Measurements from ENCODE around the gene ABCG4.
A peak's percentile ranks its signal among the peaks of the same experiment; 100 is the strongest.

Gene ABCG4

DNA sequence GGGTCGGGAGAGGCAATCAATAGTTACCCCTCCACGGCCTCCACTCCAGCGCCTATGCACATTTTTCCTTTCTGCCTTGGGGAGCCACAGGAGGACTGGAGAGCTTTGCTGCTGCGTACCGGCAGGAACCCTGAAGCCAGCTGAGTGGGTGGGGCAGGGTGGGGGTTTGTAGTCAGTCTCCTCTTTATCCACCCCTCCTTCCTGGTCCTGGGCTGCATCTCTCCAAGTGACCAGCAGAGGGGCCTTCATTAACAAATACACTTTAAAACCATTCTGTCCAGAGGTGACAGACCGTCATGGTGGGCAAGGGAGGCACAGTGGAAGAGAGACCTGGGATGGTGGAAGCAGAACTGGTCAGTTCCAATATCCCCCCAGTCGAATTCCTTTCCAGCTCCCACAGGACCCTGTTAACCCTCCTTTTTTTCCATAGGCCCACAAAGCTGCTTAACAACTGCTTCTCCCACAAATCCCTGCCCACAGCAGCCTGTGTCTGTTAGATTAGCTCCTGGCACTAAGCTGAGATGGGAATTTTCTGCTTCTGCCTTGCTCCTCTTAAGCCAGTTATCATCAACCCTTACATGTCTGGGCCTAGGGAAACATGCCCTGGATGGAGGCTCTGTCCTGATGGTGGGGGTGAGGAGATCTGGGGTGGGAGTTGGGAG lies 3.9 kb upstream of the ABCG4 start:
- no peak overlapping the region for H3K4me3 ChIP-seq (ENCODE audit: low read depth, low read length)
- TF ChIP-seq, protein P1, sequence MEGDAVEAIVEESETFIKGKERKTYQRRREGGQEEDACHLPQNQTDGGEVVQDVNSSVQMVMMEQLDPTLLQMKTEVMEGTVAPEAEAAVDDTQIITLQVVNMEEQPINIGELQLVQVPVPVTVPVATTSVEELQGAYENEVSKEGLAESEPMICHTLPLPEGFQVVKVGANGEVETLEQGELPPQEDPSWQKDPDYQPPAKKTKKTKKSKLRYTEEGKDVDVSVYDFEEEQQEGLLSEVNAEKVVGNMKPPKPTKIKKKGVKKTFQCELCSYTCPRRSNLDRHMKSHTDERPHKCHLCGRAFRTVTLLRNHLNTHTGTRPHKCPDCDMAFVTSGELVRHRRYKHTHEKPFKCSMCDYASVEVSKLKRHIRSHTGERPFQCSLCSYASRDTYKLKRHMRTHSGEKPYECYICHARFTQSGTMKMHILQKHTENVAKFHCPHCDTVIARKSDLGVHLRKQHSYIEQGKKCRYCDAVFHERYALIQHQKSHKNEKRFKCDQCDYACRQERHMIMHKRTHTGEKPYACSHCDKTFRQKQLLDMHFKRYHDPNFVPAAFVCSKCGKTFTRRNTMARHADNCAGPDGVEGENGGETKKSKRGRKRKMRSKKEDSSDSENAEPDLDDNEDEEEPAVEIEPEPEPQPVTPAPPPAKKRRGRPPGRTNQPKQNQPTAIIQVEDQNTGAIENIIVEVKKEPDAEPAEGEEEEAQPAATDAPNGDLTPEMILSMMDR (IDR thresholded peaks at IDR 0.05; ENCODE audit: low read depth, low read length): peak; percentile 69
- DNase-seq (ENCODE audit: low read depth, low spot score): peak; percentile 66
- in situ Hi-C loops (cut with HindIII; ENCODE audit: low sequenced_read_pairs): no loop called here

DNA sequence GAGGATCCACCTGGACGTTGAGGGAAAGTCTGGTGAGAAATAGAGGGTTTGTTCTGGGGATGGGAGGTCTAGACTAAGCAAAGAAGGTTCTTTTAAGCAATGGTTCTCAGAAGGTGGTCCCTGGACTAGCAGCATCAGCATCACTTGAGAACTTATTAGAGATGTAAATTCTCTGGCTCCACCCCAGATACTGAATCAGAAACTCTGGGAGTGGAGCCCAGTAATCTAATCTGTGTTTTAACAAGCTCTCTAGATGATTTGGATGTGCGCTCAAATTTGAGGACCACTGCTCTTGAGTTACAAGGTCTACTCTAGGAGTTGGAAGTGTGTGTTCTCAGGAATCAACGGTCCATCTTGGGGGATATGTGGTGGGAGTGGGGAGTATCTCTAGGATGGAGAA lies 3.3 kb upstream of the ABCG4 start:
- H3K4me3 ChIP-seq (ENCODE audit: low read depth, low read length): no peak overlapping the region
- in situ Hi-C loops (cut with HindIII; ENCODE audit: low sequenced_read_pairs): no loop called here
- peak; percentile 18 for DNase-seq (ENCODE audit: low read depth, low spot score)
- TF ChIP-seq, protein P1 (IDR thresholded peaks at IDR 0.05; ENCODE audit: low read depth, low read length): no peak

DNA sequence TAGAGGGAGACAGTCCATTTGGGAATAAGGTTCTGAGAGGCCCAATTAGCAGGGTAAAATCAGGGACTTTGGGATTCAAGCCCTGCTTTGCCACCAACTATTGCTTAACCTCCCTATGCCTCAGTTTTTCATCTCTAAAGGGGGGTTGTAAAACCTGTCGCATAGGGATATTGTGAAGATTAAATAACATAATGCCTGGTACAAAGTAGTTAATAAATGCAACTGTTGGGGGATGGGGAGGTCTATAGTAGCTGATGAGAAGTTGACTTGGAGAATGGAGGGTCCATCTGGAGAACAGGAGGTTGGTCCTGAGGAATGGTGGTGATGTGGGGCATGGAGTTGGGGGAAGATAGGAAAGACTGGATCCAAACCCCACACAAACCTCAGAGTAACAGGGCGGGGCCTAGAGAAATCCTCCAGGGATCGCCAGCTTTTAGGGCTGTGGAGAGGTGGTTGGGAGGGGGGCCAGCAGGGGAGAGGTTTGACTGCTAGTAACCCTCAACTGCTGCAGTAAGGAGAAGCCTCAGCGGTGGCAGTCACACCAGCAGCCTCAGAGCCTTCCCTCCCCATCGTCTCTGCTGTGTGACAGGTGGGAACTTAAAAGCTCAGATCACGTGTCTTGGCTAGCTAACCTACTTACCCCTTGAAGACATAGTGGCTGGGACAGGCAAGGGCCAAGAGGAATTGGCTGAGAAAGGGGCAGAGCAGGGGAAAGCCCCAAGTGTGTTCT lies 1.1 kb upstream of the ABCG4 start:
- TF ChIP-seq, protein P1 (IDR thresholded peaks at IDR 0.05; ENCODE audit: low read depth, low read length): no peak
- in situ Hi-C loops (cut with HindIII; ENCODE audit: low sequenced_read_pairs): no loop called here
- DNase-seq (ENCODE audit: low read depth, low spot score): no peak
- no peak overlapping the region for H3K4me3 ChIP-seq (ENCODE audit: low read depth, low read length)

DNA sequence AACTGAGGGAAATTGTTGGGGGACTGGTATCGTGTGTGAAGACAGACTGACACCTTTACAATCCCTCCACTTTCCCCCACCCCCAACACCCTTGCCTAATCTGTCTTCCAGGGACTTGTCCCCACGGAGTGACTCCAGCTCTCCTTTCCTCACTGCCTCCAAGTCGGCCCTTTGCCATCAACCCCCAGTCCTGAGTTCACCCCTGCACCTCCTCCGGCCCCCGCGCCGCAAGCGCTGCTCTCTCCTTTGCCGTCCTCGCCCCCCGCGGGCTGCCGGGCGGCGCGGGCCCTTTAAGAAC lies 183 bp upstream of the ABCG4 start:
- DNase-seq (ENCODE audit: low read depth, low spot score): no peak
- peak overlapping the region; percentile 47 for H3K4me3 ChIP-seq (ENCODE audit: low read depth, low read length)
- TF ChIP-seq, protein P1 (IDR thresholded peaks at IDR 0.05; ENCODE audit: low read depth, low read length): no peak
- in situ Hi-C loops (cut with HindIII; ENCODE audit: low sequenced_read_pairs): no loop called here

DNA sequence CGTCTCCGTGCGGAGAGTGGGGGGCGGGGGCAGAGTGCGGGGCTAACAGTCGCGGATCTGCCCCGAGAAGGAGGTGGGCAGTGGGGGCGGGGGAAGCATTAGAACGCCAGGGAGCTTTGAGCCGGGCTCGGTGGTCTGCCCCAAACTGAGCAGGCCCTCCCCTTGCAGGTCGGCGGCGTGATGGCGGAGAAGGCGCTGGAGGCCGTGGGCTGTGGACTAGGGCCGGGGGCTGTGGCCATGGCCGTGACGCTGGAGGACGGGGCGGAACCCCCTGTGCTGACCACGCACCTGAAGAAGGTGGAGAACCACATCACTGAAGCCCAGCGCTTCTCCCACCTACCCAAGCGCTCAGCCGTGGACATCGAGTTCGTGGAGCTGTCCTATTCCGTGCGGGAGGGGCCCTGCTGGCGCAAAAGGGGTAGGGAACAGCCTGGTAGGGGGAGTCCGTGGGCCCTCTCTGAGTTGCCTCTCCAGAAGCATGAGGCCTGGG lies 979 bp downstream of the ABCG4 start:
- H3K4me3 ChIP-seq (ENCODE audit: low read depth, low read length): peak overlapping the region; percentile 47
- TF ChIP-seq, protein P1 (IDR thresholded peaks at IDR 0.05; ENCODE audit: low read depth, low read length): no peak
- no peak for DNase-seq (ENCODE audit: low read depth, low spot score)
- in situ Hi-C loops (cut with HindIII; ENCODE audit: low sequenced_read_pairs): no loop called here

DNA sequence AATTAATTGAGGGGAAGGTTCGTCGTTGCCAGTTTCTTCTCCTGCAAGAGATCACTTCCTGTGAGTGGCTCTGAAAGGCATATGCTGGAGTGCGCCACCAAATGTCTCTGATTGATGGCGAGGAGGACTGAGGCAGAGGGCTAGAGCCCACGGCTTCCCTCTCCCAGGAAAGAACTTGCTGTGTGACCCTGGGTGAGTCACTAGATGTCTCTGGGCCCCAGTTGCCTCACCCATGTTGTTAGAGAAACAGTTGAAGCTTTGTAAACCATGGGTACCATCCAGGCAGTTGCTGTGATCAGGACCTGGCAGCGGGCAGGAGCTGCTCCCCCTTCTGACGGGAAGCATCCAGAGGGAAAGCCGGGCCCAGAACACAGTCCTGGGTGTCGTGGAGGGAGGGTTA lies 3.2 kb downstream of the ABCG4 start:
- TF ChIP-seq, protein P1 (IDR thresholded peaks at IDR 0.05; ENCODE audit: low read depth, low read length): no peak
- no peak for DNase-seq (ENCODE audit: low read depth, low spot score)
- no peak overlapping the region for H3K4me3 ChIP-seq (ENCODE audit: low read depth, low read length)
- in situ Hi-C loops (cut with HindIII; ENCODE audit: low sequenced_read_pairs): no loop called here

Measured in astrocyte of the spinal cord (primary cell).